Measurements from ENCODE around the gene ECHDC1.
A peak's percentile ranks its signal among the peaks of the same experiment; 100 is the strongest.

ECHDC1 gene

DNA sequence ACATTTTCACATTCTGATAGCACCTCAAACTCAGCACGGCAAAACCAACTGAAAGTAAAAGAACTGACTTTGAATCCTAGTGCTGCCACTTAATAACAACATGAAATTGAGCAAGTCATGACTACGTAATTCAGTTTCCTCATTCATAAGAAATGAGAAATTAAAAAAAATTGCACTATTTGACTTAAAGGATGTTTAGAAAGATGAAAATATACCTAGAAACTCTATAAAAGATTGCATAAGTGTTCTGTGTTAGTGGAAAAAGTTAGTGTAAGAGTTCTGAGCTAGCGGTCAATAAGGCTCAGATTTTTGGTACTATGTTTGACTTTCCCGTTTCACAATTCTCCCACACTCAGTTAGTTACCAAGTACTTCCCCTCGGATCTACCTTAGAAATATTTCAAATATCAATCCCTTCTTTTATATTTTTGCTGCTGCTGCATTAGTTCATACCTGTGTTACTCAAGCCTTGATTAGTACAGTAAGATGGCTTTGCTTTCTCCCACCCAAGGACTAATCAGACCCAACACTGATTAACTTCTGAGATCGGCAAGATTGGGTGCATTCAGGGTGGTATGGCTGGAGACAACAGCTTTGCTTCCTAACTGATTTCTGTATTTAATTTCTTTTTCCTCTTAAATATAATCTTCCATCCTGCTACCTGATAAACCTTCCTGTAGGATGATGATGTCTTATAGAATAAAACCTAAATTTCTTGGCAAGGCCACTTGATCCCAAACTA, 25.9 kb downstream of the ECHDC1 start:
- no peak for DNase-seq (ENCODE audit: low read depth)
- H3K4me3 ChIP-seq (ENCODE audit: low read depth, low read length) = no peak overlapping the region
- no peak for TF ChIP-seq POLR2A (IDR thresholded peaks at IDR 0.05; ENCODE audit: extremely low read depth, insufficient read length)
- TF ChIP-seq, protein P1, sequence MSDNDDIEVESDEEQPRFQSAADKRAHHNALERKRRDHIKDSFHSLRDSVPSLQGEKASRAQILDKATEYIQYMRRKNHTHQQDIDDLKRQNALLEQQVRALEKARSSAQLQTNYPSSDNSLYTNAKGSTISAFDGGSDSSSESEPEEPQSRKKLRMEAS (IDR thresholded peaks at IDR 0.05; ENCODE audit: low read depth, low read length) = no peak
- no peak for TF ChIP-seq CTCF (IDR thresholded peaks at IDR 0.05; ENCODE audit: low read depth, low read length)
- TF ChIP-seq MYC (IDR thresholded peaks at IDR 0.05; ENCODE audit: low read depth, low read length) = no peak

- TF ChIP-seq, protein P1 (IDR thresholded peaks at IDR 0.05; ENCODE audit: low read depth, low read length) = no peak
- TF ChIP-seq MYC (IDR thresholded peaks at IDR 0.05; ENCODE audit: low read depth, low read length) = no peak
- no peak for TF ChIP-seq CTCF (IDR thresholded peaks at IDR 0.05; ENCODE audit: low read depth, low read length)
- no peak for TF ChIP-seq POLR2A (IDR thresholded peaks at IDR 0.05; ENCODE audit: extremely low read depth, insufficient read length)
- no peak overlapping the region for H3K4me3 ChIP-seq (ENCODE audit: low read depth, low read length)
- DNase-seq (ENCODE audit: low read depth) = no peak
Measured at GRCh38 chr6:127305741-127306140, 37.7 kb downstream of the ECHDC1 start.

GRCh38 chr6:127303917-127304316, 39.5 kb downstream of the ECHDC1 start:
- H3K4me3 ChIP-seq (ENCODE audit: low read depth, low read length) = no peak overlapping the region
- TF ChIP-seq MYC (IDR thresholded peaks at IDR 0.05; ENCODE audit: low read depth, low read length) = no peak
- TF ChIP-seq CTCF (IDR thresholded peaks at IDR 0.05; ENCODE audit: low read depth, low read length) = no peak
- TF ChIP-seq POLR2A (IDR thresholded peaks at IDR 0.05; ENCODE audit: extremely low read depth, insufficient read length) = no peak
- TF ChIP-seq, protein P1 (IDR thresholded peaks at IDR 0.05; ENCODE audit: low read depth, low read length) = no peak
- no peak for DNase-seq (ENCODE audit: low read depth)

DNA sequence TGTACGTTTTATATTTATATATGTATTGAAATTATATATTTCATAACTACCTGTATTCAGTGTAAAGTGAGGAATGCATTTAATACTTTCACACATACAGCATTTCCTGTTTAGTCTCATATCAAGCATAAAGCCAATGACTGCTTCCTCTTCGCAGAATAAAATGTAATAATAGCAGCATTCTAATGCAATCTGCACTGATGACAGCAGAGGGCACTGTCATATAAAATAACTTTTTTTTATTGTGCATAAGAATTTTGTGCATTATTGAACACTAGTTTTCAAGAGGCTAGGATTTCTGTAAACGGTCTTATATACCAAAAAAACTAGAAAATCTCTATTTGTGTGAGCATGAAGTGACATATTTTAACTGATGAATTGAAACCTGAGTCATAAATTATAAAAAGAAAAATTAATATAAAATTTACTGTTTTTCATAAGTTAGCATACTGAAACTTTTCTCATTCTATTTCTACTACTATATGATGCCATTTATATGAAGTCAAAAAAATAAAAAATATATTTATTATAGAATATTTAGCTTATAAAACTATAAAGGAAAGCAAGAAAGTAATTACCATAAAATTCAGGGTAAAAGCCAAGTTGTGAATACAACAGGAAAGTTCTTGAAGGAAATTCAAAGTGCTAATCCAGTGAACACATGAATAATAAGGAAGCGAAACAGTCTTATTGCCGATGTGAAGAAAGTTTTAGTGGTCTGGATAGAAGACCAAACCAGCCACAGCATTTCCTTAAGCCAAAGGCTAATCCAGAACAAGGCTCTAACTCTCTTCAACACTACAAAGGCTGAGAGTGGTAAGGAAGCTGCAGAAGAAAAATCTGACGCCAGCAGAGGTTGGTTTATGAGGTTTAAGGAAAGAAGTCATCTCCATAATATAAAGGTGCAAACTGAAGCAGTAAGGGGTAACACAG, 40.4 kb downstream of the ECHDC1 start:
- DNase-seq (ENCODE audit: low read depth) = peak; percentile 64
- TF ChIP-seq MYC (IDR thresholded peaks at IDR 0.05; ENCODE audit: low read depth, low read length) (no peak), CTCF (IDR thresholded peaks at IDR 0.05; ENCODE audit: low read depth, low read length) (peak; percentile 60)
- no peak overlapping the region for H3K4me3 ChIP-seq (ENCODE audit: low read depth, low read length)

DNA sequence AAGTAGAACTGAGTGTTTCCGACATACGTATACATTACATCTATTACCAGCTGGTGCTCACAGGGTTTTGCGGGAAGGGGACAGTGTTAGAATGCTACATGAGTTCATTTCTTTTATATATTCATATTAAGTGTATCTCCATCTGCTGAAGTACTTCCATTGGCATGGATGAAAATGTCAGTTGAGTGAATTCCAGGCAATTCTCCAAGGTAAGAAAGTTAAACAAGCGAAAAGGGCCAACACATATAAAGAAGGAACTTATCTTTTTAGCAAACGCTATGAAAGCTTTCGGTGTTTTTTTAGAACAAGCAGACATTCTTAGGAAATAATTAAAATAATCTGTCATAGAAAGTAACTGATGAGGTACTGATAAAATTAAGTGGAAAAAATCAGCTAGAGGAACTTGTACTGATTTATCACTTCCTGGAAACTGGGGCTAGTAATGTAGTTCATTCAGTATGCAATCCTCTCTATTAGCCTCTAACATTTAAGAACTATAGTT, 42.2 kb downstream of the ECHDC1 start:
- H3K4me3 ChIP-seq (ENCODE audit: low read depth, low read length) = no peak overlapping the region
- no peak for DNase-seq (ENCODE audit: low read depth)
- TF ChIP-seq CTCF (IDR thresholded peaks at IDR 0.05; ENCODE audit: low read depth, low read length) (no peak), MYC (IDR thresholded peaks at IDR 0.05; ENCODE audit: low read depth, low read length) (no peak), POLR2A (IDR thresholded peaks at IDR 0.05; ENCODE audit: extremely low read depth, insufficient read length) (no peak)
- TF ChIP-seq, protein P1 (IDR thresholded peaks at IDR 0.05; ENCODE audit: low read depth, low read length) = no peak
